ENCODE results near the gene SALL2. TPM values are rescaled to one million over a fixed set of nuclear protein-coding genes. Genes with fewer than 3 reads are reported as not detected.

SALL2 gene
- total and polyA plus RNA-seq, 2 of the 8 experiments (the other 6 are each of a cell fraction or from before 2014, with no cell fraction given): 310 to 360 TPM

DNA sequence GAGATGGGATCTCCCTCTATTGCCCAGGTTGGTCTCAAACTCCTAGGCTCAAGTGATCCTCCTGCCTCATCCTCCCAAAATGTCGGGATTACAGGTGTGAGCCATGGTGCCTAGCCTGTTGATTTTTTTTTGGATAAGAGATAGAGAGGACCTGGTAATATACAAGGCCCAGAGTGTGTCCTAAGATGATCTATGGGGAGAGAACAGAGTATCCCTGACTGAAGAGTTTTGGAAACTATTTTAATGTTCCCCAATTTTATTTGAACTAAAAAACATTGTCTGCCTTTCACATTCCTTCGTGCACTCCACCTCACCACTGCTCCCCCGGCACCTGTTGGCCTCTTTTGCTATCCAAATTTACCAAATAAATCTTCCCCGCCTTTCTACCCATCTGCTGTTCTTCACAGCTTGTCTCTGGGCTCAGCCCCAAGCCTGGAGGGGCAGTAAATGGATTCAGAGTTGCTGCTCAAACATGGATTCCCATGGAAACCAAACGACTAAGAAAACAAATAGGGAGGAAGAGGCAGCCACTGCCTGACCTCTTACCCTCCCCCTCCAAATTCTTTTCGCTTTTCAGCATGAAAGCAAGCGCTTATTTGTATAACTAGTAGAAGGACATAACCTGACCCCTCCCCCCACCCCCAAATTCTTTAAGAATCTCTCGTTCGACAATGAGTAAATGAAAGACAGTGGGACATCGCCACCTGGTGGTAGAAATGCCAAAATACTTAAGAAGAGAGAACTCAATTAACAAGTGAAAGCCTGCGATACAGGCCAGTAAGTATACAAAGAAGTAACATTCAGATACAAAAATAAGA, 31.1 kb upstream of the SALL2 start (continued):
- TF ChIP-seq ATF2 (IDR thresholded peaks at IDR 0.05; ENCODE audit: low read length): peak; percentile 84; the same call in 1 of the 2 replicates
- TF ChIP-seq CBX5 (IDR thresholded peaks at IDR 0.05; ENCODE audit: low read depth, low read length): no peak
- peak; percentile 60; the same call in 1 of the 2 replicates for TF ChIP-seq POU5F1 (IDR thresholded peaks at IDR 0.05; ENCODE audit: low read depth, low read length)
- TF ChIP-seq PHF8 (conservative IDR thresholded peaks at IDR 0.05; ENCODE audit: low read depth, low read length): no peak
- TF ChIP-seq SIRT6 (IDR thresholded peaks at IDR 0.05; ENCODE audit: low read length): no peak
- TF ChIP-seq KDM4A (IDR thresholded peaks at IDR 0.05; ENCODE audit: low read depth, low read length, severe bottlenecking): no peak
- TF ChIP-seq EGR1 (IDR thresholded peaks at IDR 0.05; ENCODE audit: borderline replicate concordance, low read depth, low read length): no peak; the same call in 1 of the 2 replicates
- peak; percentile 44; the same call in 1 of the 2 replicates for TF ChIP-seq SRF (IDR thresholded peaks at IDR 0.05; ENCODE audit: low read depth, low read length)
- no peak for TF ChIP-seq ZNF274 (IDR thresholded peaks at IDR 0.05; ENCODE audit: borderline replicate concordance, extremely low read depth, low read length)
- TF ChIP-seq POLR2AphosphoS5 (IDR thresholded peaks at IDR 0.05; ENCODE audit: low read depth, low read length): no peak; the same call in 1 of the 2 replicates
- peak; percentile 72 for TF ChIP-seq YY1 (IDR thresholded peaks at IDR 0.05; ENCODE audit: low read depth, low read length)
- peak; percentile 95 for TF ChIP-seq TEAD4 (IDR thresholded peaks at IDR 0.05; ENCODE audit: low read depth, low read length)
- TF ChIP-seq CEBPB (IDR thresholded peaks at IDR 0.05; ENCODE audit: low read depth, low read length): no peak
- TF ChIP-seq CHD2 (IDR thresholded peaks at IDR 0.05; ENCODE audit: low read length): peak; percentile 70; the same call in 1 of the 2 replicates
- peak in 2 of 3 experiments; percentile 55 to 69; a peak in 3 of 4 replicates for TF ChIP-seq CTCF (IDR thresholded peaks at IDR 0.05; ENCODE audit: control extremely low read depth in 1 of 3, insufficient read depth in 1 of 3, low read depth in 1 of 3, low read length in 3 of 3)
- no peak for TF ChIP-seq SIN3A (conservative IDR thresholded peaks at IDR 0.05 in 1 of 2, IDR thresholded peaks at IDR 0.05 in 1 of 2; ENCODE audit: low read depth in 1 of 2, low read length in 2 of 2)
- no peak for TF ChIP-seq SIX5 (IDR thresholded peaks at IDR 0.05; ENCODE audit: low read depth, low read length)
- no peak for TF ChIP-seq E2F6 (IDR thresholded peaks at IDR 0.05)
- no peak for TF ChIP-seq SP2 (IDR thresholded peaks at IDR 0.05; ENCODE audit: low read length)
- TF ChIP-seq MAFK (IDR thresholded peaks at IDR 0.05; ENCODE audit: low read depth, low read length): no peak
